Activated naive CD4-positive, alpha-beta T cell treated with anti-CD3 and anti-CD28 coated beads, Interleukin-2, amount 10 ng/mL, durations not matched to agents 7 days and 5 days (primary cell): ENCODE data around the gene MEMO1.

Experiments used
- CTCF ChIA-PET: fragments of 350-600 bp; sonication (Branson Sonifier 250); formaldehyde crosslinking; loops from one replicate; lab custom pipeline; 2021; ENCODE audit warnings: antibody characterized with exemption; lab: Charles Lee
- DNase-seq: peaks from one replicate; pipeline ENCODE4 v3.0.0-alpha.2; 2020
- H3K27ac Mint-ChIP-seq: one replicate; pipeline ENCODE4 v1.8.0; 2021; ENCODE audit warnings: mild to moderate bottlenecking, moderate library complexity, mixed read lengths
- H3K27me3 Mint-ChIP-seq: one replicate; pipeline ENCODE4 v1.8.0; 2021; ENCODE audit warnings: mild to moderate bottlenecking, mixed read lengths
- H3K36me3 Mint-ChIP-seq: one replicate; pipeline ENCODE4 v1.8.0; 2021; ENCODE audit warnings: mixed read lengths
- H3K4me1 Mint-ChIP-seq: one replicate; pipeline ENCODE4 v1.8.0; 2021; ENCODE audit warnings: mixed read lengths
- H3K4me3 Mint-ChIP-seq: one replicate; pipeline ENCODE4 v1.8.0; 2021; ENCODE audit warnings: mild to moderate bottlenecking, moderate library complexity, mixed read lengths
- H3K9me3 Mint-ChIP-seq: one replicate; pipeline ENCODE4 v1.8.0; 2021; ENCODE audit warnings: mixed read lengths

Gene MEMO1

DNA sequence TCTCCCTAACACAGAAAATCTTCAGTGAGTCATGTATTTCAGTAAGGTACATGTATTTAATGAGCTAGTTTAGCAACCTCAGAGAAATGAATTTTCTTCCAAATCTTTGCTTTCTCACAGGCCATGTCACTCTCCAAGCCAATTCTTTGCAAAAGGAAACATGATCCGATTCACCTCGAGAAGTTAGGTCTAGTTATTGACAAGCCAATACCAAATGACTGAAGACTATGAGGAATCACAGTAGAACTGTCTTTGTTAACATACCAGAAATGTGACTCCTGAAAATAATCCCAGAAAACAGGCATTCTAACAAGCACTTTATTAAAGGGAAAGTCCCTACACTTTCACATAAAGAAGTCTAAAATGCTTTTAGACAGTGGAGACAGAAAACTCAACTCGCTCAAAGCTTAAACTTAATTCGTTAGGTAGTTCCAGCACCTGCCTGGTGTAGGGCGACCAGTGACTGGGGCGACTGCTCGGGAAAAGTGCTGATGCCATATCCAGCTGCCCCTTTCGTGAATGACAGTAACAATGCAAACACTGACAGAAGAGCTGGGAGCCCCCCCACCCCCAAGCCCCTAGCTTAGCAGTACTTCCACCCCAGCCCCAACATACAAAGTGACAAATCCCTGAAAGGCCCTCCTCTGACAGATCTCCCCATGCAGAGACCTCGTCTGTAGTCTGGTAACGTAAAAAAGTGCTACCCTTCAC lies 1.8 kb downstream of the MEMO1 start:
- Mint-ChIP-seq H3K9me3 (no peaks in the 10 kb centered on the region), H3K27ac (peak overlapping the region; percentile 90), H3K27me3 (no peaks in the 10 kb centered on the region), H3K36me3 (peaks cover 13% of the 10 kb centered on the region), H3K4me3 (peak overlapping the region; percentile 94), H3K4me1 (peaks cover 56% of the 10 kb centered on the region)
- CTCF ChIA-PET, result interaction anchor here (0.7 to 1.1 kb wide), 5 partner anchors 19 to 172 kb away, joined by 3 to 5 read pairs (median 3); partner anchors contain the start of genes DPY30 and SLC30A6
- DNase-seq, result peak; percentile 30

DNA sequence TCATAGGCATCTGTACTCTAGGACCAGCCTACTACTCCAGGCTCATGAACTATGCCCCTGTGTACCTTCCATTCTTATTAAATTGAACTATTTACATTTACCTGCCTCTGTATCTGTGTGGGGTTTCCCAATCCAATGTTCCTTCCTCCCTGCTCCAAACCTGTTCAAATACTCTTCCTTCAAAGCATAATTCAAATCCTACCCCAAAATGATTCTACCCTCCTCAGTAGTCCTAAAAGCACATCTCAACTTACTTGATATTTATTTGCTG lies 3.8 kb downstream of the MEMO1 start:
- no peak overlapping the region for H3K27ac Mint-ChIP-seq
- H3K36me3 Mint-ChIP-seq, result peaks cover 13% of the 10 kb centered on the region
- no peaks in the 10 kb centered on the region for H3K9me3 Mint-ChIP-seq
- H3K27me3 Mint-ChIP-seq, result no peaks in the 10 kb centered on the region
- H3K4me3 Mint-ChIP-seq, result no peak overlapping the region
- DNase-seq, result no peak
- peaks cover 55% of the 10 kb centered on the region for H3K4me1 Mint-ChIP-seq
- CTCF ChIA-PET, result no interaction called here

DNA sequence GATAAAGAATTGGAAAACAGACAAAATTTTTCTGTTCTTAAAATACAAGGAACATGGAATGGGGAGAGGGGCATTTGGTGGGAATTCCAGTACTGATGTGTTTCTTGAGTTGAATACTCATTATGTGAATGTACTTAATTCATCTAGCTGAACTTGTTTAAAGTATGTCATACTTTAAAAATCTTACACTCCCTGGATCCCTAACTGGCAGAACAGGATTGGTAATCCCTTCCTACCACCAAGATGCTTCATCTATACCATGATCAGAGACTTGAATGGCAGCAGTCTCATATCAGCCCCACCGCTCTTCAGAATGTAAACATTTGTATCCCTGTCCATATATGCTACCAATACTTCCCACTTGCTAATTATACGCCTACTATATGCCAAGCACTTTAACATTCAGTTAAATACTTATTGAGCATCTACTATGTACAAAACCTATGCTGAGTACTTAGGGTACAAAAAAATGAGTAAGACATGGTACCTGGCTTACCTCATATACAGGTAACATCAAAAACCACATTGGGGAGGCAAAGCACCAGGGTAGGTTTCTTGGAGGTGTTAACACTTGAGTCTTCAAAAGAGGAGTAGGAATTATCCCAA lies 5.3 kb downstream of the MEMO1 start:
- no peak for DNase-seq
- peaks cover 15% of the 10 kb centered on the region for H3K36me3 Mint-ChIP-seq
- H3K9me3 Mint-ChIP-seq, result no peaks in the 10 kb centered on the region
- no peak overlapping the region for H3K27ac Mint-ChIP-seq
- no peaks in the 10 kb centered on the region for H3K27me3 Mint-ChIP-seq
- H3K4me1 Mint-ChIP-seq, result peaks cover 48% of the 10 kb centered on the region
- CTCF ChIA-PET, result no interaction called here
- H3K4me3 Mint-ChIP-seq, result no peak overlapping the region

DNA sequence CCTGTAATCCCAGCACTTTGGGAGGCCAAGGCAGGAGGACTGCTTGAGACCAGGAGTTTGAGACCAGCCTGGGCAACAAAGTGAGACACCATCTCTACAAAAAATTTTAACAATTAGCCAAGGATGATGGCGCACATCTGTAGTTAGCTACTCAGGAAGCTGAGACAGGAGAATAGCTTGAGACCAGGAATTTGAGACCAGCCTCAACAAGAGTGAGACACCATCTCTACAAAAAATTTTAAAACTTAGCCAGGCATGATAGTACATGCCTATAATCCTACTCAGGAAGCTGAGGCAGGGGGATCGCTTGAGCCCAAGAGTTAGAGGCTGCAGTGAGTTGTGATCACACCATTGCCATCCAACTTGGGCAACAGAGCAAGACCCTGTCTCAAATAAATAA lies 7.0 kb downstream of the MEMO1 start:
- Mint-ChIP-seq H3K4me3 (no peak overlapping the region), H3K27ac (no peak overlapping the region)

DNA sequence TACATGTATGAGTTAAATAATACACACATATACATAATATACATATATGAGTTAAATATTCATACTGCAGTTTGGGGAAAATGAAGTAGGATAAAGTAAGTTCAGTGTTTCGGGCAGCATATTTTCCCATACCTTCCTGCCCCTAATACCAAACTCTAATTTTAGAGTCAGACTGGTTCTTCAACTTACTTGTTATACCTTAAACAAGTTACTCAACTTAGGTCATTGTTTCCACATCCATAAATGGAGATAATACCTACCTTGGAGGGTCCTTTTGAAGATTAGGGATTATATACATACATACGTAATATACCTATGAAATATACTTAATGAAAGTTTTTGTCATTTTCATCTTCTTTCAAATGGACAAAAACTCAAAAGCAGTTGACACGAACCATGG lies 8.4 kb downstream of the MEMO1 start:
- Mint-ChIP-seq H3K27me3 (no peaks in the 10 kb centered on the region), H3K4me3 (no peak overlapping the region), H3K9me3 (no peaks in the 10 kb centered on the region), H3K36me3 (peaks cover 21% of the 10 kb centered on the region), H3K27ac (no peak overlapping the region), H3K4me1 (peaks cover 50% of the 10 kb centered on the region)
- no peak for DNase-seq
- CTCF ChIA-PET, result no interaction called here

More for the DNA sequence above, 7.0 kb downstream of the MEMO1 start:
- H3K9me3 Mint-ChIP-seq, result no peaks in the 10 kb centered on the region
- no peak for DNase-seq
- CTCF ChIA-PET, result no interaction called here
- H3K27me3 Mint-ChIP-seq, result no peaks in the 10 kb centered on the region
- H3K4me1 Mint-ChIP-seq, result peaks cover 52% of the 10 kb centered on the region
- peaks cover 18% of the 10 kb centered on the region for H3K36me3 Mint-ChIP-seq

DNA sequence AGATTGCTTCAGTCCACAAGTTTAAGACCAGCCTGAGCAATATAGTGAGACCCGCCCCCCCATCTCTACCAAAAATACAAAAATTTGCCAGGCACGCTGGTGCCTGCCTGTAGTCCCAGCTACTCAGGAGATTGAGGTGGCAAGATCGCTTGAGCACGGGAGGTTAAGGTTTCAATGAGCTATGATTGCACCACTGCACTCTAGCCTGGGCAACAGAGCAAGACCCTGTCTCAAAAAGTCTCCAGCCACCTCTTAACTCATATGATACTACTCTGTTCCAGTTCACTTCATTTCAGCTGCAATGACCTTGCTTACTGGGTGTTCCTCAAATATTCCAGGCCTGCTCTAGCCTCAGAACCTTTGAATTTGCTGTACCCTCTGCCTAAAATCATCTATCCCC lies 11.4 kb downstream of the MEMO1 start:
- Mint-ChIP-seq H3K27me3 (no peaks in the 10 kb centered on the region), H3K4me3 (no peak overlapping the region), H3K4me1 (peaks cover 41% of the 10 kb centered on the region), H3K9me3 (no peaks in the 10 kb centered on the region), H3K36me3 (peaks cover 10% of the 10 kb centered on the region), H3K27ac (no peak overlapping the region)
- CTCF ChIA-PET, result no interaction called here
- no peak for DNase-seq

DNA sequence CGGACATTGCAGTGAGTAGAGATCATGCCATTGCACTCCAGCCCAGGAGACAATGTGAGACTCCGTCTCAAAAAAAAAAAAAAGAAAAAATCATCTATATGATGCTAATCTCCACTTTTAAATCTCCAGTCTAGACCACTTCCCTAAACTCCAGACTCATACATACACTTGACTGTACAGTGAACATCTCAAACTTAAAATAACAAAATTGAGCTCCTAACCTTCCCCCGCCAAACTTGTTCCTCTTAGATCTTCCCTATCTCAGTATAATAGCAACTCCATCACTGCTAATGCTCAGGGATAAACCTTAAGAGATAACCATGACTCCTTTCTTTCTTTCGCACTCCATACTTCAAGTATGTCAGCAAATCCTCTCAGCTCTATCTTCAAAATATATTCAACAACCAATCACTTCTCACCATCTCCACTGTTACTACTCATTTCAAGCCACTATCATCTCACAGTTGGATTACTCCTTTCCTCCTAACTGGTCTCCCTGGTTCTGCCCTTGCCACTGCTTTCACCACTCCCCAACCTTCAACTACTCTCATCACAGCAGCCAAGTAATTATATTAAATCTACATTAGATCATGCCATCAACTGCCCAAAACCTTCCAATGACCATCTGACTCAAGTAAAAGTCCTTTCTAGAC lies 12.0 kb downstream of the MEMO1 start:
- peaks cover 37% of the 10 kb centered on the region for H3K4me1 Mint-ChIP-seq
- DNase-seq, result no peak
- no peaks in the 10 kb centered on the region for H3K27me3 Mint-ChIP-seq
- no peaks in the 10 kb centered on the region for H3K9me3 Mint-ChIP-seq
- H3K4me3 Mint-ChIP-seq, result no peak overlapping the region
- CTCF ChIA-PET, result no interaction called here
- H3K36me3 Mint-ChIP-seq, result peaks cover 10% of the 10 kb centered on the region
- H3K27ac Mint-ChIP-seq, result no peak overlapping the region

DNA sequence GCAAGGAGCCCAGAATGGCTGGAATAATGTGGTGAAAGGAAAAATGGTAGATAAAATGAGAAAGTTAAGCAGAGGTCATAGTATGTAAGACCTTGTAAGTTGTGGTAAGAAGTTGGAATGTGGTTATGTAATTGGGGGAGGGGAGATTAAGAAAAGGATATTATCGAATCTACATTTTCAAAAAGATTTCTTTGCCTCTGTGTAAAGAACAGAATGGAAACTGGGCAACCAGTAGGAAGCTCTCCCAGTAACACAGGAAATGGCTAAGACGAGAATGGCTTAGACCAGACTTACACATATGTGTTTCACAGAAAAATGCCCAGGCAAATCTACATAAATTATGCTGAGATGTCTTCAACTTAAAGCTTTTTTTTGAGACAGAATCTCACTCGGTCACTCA lies 13.2 kb downstream of the MEMO1 start:
- peaks cover 33% of the 10 kb centered on the region for H3K4me1 Mint-ChIP-seq
- peak overlapping the region; percentile 1 for H3K27ac Mint-ChIP-seq
- no peaks in the 10 kb centered on the region for H3K27me3 Mint-ChIP-seq
- no peak overlapping the region for H3K4me3 Mint-ChIP-seq
- DNase-seq, result no peak
- CTCF ChIA-PET, result no interaction called here
- H3K9me3 Mint-ChIP-seq, result no peaks in the 10 kb centered on the region
- peaks cover 16% of the 10 kb centered on the region for H3K36me3 Mint-ChIP-seq

DNA sequence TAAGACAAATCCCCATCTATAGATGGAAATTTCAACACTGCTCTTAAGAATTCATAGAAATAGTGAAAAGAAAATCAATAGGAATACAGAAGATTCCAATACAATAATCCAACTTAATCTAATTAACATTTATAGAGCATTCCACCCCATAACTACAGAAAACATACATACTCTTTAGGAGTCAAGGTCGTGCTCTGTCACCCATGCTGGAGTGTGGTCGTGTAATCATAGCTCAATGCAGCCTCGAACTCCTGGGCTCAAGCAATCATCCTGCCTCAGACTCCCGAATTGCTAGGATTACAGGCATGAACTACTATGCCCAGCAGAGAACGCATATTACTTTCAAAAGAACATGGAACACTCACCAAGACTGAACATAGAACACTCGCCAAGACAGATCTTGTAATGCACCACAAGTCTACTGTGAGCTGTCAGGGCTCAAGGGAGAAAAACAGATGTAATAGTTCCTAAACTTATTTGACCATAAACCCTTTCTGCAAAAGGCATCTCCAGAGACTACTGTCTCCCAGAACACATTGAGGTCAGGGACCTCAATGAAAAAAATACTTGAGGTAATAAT lies 14.1 kb downstream of the MEMO1 start:
- H3K4me1 Mint-ChIP-seq, result peaks cover 36% of the 10 kb centered on the region
- H3K4me3 Mint-ChIP-seq, result no peak overlapping the region
- CTCF ChIA-PET, result no interaction called here
- DNase-seq, result no peak
- no peaks in the 10 kb centered on the region for H3K9me3 Mint-ChIP-seq
- H3K36me3 Mint-ChIP-seq, result peaks cover 19% of the 10 kb centered on the region
- H3K27ac Mint-ChIP-seq, result no peak overlapping the region
- no peaks in the 10 kb centered on the region for H3K27me3 Mint-ChIP-seq

DNA sequence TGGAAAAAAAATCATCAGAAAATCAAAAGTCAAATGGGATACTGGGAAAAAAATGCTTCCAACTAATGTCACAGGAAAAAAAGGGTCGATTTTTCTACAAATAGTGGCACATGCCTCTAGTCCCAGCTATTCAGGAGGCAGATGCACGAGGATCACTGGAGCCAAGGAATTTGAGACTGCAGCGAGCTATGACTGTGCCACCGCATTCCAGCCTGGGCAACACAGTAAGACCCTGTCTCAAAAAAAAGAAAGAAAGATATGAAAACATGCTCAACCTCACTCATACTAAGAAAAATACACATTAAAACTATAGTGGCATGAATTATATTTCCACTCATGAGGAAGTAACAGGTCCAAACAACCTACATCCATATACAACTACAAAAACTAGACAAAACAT lies 17.9 kb downstream of the MEMO1 start:
- no peak for DNase-seq
- Mint-ChIP-seq H3K27me3 (no peaks in the 10 kb centered on the region), H3K27ac (no peak overlapping the region), H3K9me3 (no peaks in the 10 kb centered on the region), H3K4me3 (no peak overlapping the region), H3K36me3 (peaks cover 17% of the 10 kb centered on the region), H3K4me1 (peaks cover 20% of the 10 kb centered on the region)
- CTCF ChIA-PET, result no interaction called here

DNA sequence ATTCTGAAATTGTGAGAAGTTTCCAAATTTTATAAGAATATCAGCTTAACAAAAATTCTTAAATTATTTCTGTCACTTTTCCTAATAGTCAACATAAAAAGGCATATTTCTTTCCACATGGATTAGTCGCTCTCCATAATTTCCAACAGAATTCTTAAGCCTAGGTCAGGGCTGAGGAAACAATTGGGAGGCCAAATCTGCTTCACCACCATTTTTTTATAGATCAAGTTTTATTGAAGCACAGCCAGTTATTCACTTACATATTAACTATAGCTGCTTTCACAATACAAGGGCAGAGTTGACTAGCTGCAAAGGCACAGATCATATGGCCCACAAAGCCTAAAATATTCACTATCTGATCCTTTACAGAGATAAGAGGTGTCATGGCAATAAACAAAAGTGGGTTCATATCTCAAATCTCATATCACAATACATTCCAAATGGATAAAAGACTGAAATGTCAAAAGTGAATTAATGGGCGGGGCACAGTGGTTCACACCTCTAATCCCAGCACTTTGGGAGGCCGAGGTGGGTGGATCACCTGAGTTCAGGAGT lies 18.7 kb downstream of the MEMO1 start:
- H3K4me1 Mint-ChIP-seq, result peaks cover 13% of the 10 kb centered on the region
- H3K4me3 Mint-ChIP-seq, result no peak overlapping the region
- CTCF ChIA-PET, result no interaction called here
- no peak overlapping the region for H3K27ac Mint-ChIP-seq
- H3K9me3 Mint-ChIP-seq, result no peaks in the 10 kb centered on the region
- no peaks in the 10 kb centered on the region for H3K27me3 Mint-ChIP-seq
- DNase-seq, result no peak
- peaks cover 15% of the 10 kb centered on the region for H3K36me3 Mint-ChIP-seq

DNA sequence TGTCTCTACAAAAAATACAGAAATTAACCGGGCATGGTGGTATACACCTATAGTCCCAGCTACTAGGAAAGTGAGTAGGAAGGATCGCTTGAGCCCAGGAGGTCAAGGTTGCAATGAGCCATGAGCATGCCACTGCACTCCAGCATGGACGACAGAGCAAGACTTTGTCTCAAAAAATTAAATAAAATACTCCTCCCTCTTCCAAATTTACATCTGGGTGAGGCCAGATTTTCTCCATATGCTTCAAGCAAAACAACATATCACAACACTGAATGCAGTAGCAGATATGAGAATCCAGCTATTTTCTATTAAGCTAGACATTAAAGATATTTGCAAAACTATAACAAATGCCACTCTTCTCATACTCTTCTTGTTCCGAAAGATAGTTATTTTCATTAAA lies 20.9 kb downstream of the MEMO1 start:
- no peak for DNase-seq
- H3K4me1 Mint-ChIP-seq, result peaks cover 6% of the 10 kb centered on the region
- no peak overlapping the region for H3K4me3 Mint-ChIP-seq
- CTCF ChIA-PET, result no interaction called here
- H3K36me3 Mint-ChIP-seq, result peaks cover 15% of the 10 kb centered on the region
- H3K9me3 Mint-ChIP-seq, result no peaks in the 10 kb centered on the region
- H3K27ac Mint-ChIP-seq, result no peak overlapping the region
- no peaks in the 10 kb centered on the region for H3K27me3 Mint-ChIP-seq

DNA sequence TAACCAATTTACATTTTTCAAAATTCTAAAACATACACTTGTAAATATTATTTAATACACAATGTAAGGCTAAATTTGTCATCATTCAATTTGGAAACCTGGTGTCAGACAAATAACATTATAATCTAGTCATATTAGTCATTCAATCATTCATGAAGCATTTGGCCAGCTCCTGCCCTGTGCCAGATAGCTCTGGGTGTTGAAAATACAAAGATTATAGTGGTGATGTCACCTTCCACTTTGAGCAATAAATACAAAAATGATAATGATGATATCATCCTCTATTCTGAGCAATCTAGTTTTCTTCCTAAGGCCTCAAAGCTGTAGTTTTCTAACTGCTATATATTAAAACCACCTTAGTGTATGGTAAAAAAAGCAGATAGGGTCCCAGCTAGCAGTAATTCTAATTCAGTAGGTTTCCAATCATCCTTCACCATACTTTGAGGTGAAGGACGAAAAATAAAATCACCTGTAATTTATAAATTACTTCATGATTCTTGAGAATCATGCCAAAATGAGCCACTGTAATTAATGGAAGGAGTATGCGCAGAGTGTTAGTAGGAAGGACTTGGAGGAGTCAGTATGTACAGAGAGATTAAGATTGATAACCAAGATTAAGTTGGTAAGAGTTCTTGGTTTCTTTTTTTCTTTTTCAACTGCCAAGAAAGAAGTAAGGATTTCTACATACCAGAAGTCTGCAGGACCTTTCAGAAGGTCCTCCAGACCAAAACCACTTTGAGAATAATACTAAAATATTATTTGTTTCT lies 23.2 kb downstream of the MEMO1 start:
- Mint-ChIP-seq H3K9me3 (no peaks in the 10 kb centered on the region), H3K27me3 (no peaks in the 10 kb centered on the region), H3K27ac (no peak overlapping the region), H3K4me3 (no peak overlapping the region), H3K36me3 (peaks cover 14% of the 10 kb centered on the region), H3K4me1 (peaks cover 6% of the 10 kb centered on the region)
- CTCF ChIA-PET, result no interaction called here
- DNase-seq, result no peak

DNA sequence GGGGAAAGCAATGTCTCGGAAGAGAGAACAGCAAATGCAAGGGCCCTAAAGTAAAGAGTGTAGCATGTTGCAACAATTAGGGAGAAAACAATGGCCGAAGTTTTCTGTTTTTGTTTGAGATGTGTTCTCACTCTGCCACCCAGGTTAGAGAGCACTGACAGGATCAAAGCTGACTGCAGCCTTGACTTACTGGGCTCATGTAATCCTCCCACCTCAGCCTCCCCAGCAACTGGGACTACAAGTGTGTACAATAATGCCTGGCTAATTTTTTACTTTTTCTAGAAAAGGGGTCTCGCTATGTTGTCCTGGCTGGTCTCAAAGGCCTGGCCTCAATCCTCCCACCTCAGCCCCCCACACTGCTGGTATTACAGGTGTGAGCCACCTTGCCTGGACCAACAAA lies 23.9 kb downstream of the MEMO1 start:
- H3K4me3 Mint-ChIP-seq, result no peak overlapping the region
- peaks cover 2% of the 10 kb centered on the region for H3K4me1 Mint-ChIP-seq
- CTCF ChIA-PET, result no interaction called here
- H3K9me3 Mint-ChIP-seq, result no peaks in the 10 kb centered on the region
- H3K27ac Mint-ChIP-seq, result no peak overlapping the region
- no peak for DNase-seq
- peaks cover 11% of the 10 kb centered on the region for H3K36me3 Mint-ChIP-seq
- no peaks in the 10 kb centered on the region for H3K27me3 Mint-ChIP-seq
